ENCODE measurements around the gene OR51D1. TPM values are rescaled to one million over a fixed set of nuclear protein-coding genes. Genes with fewer than 3 reads are reported as not detected.

The OR51D1 gene
- not detected for total RNA-seq

- ATAC-seq, result peak; percentile 94
- DNase-seq (ENCODE audit: low spot score), result peak; percentile 84
- intact Hi-C loops (cut with DNase I), result no loop called here
Observed at GRCh38 chr11:4636962-4637661, at the start of gene OR51D1. TSS of gene OR51D1 (plus strand) at chr11:4637477. CDS start at chr11:4639791, 2,314 bp downstream.

GRCh38 chr11:4589017-4589416, 48.3 kb upstream of the OR51D1 start:
- ATAC-seq (no peak), DNase-seq (ENCODE audit: low spot score) (no peak)
- intact Hi-C loops (cut with DNase I), result no loop called here

- ATAC-seq (no peak), DNase-seq (ENCODE audit: low spot score) (no peak)
- intact Hi-C loops (cut with DNase I), result no loop called here
Observed at GRCh38 chr11:4593739-4594138, 43.5 kb upstream of the OR51D1 start, which contains the start of gene OR52I1. TSS of gene OR52I1 (plus strand) at chr11:4594039. CDS start at chr11:4594039, 0 bp downstream.

- ATAC-seq (no peak), DNase-seq (ENCODE audit: low spot score) (no peak)
- intact Hi-C loops (cut with DNase I), result no loop called here
Observed at GRCh38 chr11:4605057-4605456, 32.2 kb upstream of the OR51D1 start.

- DNase-seq (ENCODE audit: low spot score) (no peak), ATAC-seq (no peak)
- intact Hi-C loops (cut with DNase I), result no loop called here
Observed at GRCh38 chr11:4606231-4607015, 30.9 kb upstream of the OR51D1 start.

GRCh38 chr11:4607096-4607495, 30.2 kb upstream of the OR51D1 start:
- no peak for ATAC-seq
- DNase-seq (ENCODE audit: low spot score), result no peak
- intact Hi-C loops (cut with DNase I), result no loop called here

- intact Hi-C loops (cut with DNase I), result no loop called here
- ATAC-seq (peak; percentile 100), DNase-seq (ENCODE audit: low spot score) (peak; percentile 97)
Observed at GRCh38 chr11:4607781-4608666, 29.3 kb upstream of the OR51D1 start, which contains the start of gene TRIM68. TSS of gene TRIM68 (minus strand) at chr11:4608231. CDS start at chr11:4605504, 2,727 bp downstream.

- ATAC-seq (no peak), DNase-seq (ENCODE audit: low spot score) (no peak)
- intact Hi-C loops (cut with DNase I), result no loop called here
Observed at GRCh38 chr11:4610258-4610935, 26.9 kb upstream of the OR51D1 start.

GRCh38 chr11:4611986-4612385, 25.3 kb upstream of the OR51D1 start:
- intact Hi-C loops (cut with DNase I), result no loop called here
- no peak for ATAC-seq
- no peak for DNase-seq (ENCODE audit: low spot score)

GRCh38 chr11:4615856-4616444, 21.3 kb upstream of the OR51D1 start:
- ATAC-seq (no peak), DNase-seq (ENCODE audit: low spot score) (no peak)
- intact Hi-C loops (cut with DNase I), result no loop called here

GRCh38 chr11:4619514-4619913, 17.8 kb upstream of the OR51D1 start:
- no peak for DNase-seq (ENCODE audit: low spot score)
- intact Hi-C loops (cut with DNase I), result no loop called here
- ATAC-seq, result no peak

- intact Hi-C loops (cut with DNase I), result no loop called here
- ATAC-seq, result peak; percentile 53
Observed at GRCh38 chr11:4626207-4627099, 10.8 kb upstream of the OR51D1 start.

GRCh38 chr11:4636136-4636535, 1.1 kb upstream of the OR51D1 start:
- intact Hi-C loops (cut with DNase I), result no loop called here
- no peak for DNase-seq (ENCODE audit: low spot score)
- no peak for ATAC-seq

More at GRCh38 chr11:4626207-4627099, 10.8 kb upstream of the OR51D1 start:
- peak; percentile 70 for DNase-seq (ENCODE audit: low spot score)

- intact Hi-C loops (cut with DNase I), result no loop called here
- DNase-seq (ENCODE audit: low spot score) (no peak), ATAC-seq (no peak)
Observed at GRCh38 chr11:4637662-4638047, 378 bp downstream of the OR51D1 start.

- DNase-seq (ENCODE audit: low spot score) (no peak), ATAC-seq (no peak)
- intact Hi-C loops (cut with DNase I), result no loop called here
Observed at GRCh38 chr11:4639931-4640330, 2.7 kb downstream of the OR51D1 start.

- DNase-seq (ENCODE audit: low spot score) (no peak), ATAC-seq (no peak)
- intact Hi-C loops (cut with DNase I), result no loop called here
Observed at GRCh38 chr11:4641501-4641900, 4.2 kb downstream of the OR51D1 start.

- DNase-seq (ENCODE audit: low spot score) (no peak), ATAC-seq (no peak)
- intact Hi-C loops (cut with DNase I), result no loop called here
Observed at GRCh38 chr11:4642043-4642442, 4.8 kb downstream of the OR51D1 start.

Data from sciatic nerve (tissue), 2 donors.